HepG2 (cell line): ENCODE results near the gene SMIM44. TPM values are rescaled to one million over a fixed set of nuclear protein-coding genes. Genes with fewer than 3 reads are reported as not detected.

ENCODE experiments used
- KMT2B ChIP-seq: IDR thresholded peaks from 2 replicates; pipeline ENCODE4 v1.6.1; 2016; ENCODE audit warnings: missing genetic modification reagents, missing compliant biosample characterization
- RAD21 ChIP-seq: fragments of 450-650 bp; formaldehyde crosslinking; IDR thresholded peaks from 2 replicates; pipeline ENCODE4 v1.5.0; 2020; ENCODE audit warnings: mild to moderate bottlenecking
- SOX5 ChIP-seq: IDR thresholded peaks from 2 replicates; pipeline ENCODE4 v1.6.1; 2016; ENCODE audit warnings: borderline replicate concordance
- SP5 ChIP-seq: IDR thresholded peaks from 2 replicates; pipeline ENCODE4 v1.6.1; 2016; ENCODE audit warnings: low read depth, borderline replicate concordance
- TCF12 ChIP-seq, 2 experiments: fragments of 450-650 bp in 1 of 2; sonication (generic) in 1 of 2; formaldehyde crosslinking in 1 of 2; IDR thresholded peaks; 2 replicates each; pipeline versions ENCODE4 v1.6.1 to v1.8.0; 2017 to 2022; ENCODE audit warnings: antibody characterized with exemption in 1 of 2, mild to moderate bottlenecking in 1 of 2, missing genetic modification reagents in 1 of 2, moderate library complexity in 1 of 2
- ZBTB21 ChIP-seq: sonication (generic); formaldehyde crosslinking; IDR thresholded peaks from 2 replicates; pipeline ENCODE4 v1.4.0; 2020; ENCODE audit warnings: missing genetic modification reagents
- ZMYM3 ChIP-seq: sonication (generic); formaldehyde crosslinking; IDR thresholded peaks from 2 replicates; pipeline ENCODE4 v1.5.1; 2020; ENCODE audit warnings: mild to moderate bottlenecking, missing genetic modification reagents
- ZNF12 ChIP-seq: sonication (generic); formaldehyde crosslinking; IDR thresholded peaks from 2 replicates; pipeline ENCODE4 v1.5.0; 2020; ENCODE audit warnings: missing genetic modification reagents
- ZNF563 ChIP-seq: sonication (generic); formaldehyde crosslinking; IDR thresholded peaks from 2 replicates; pipeline ENCODE4 v1.8.0; 2022; ENCODE audit warnings: mild to moderate bottlenecking, moderate library complexity, missing genetic modification reagents
- polyA plus RNA-seq, 8 experiments: library from polyadenylated mRNA; depleted of rRNA in 3 of 8; stranded (reverse) in 7 of 8; unstranded in 1 of 8; fragments of >200 nt; fragmentation: Illumina TruSeq in 4 of 8; extraction: Trizol in 4 of 8; gene quantifications; 2 replicates each; pipeline versions ENCODE4 v1.2.1 to v1.2.3, GENCODE V29; 2011 to 2016; ENCODE audit warnings: low read depth in 4 of 8, missing spikeins in 1 of 8, mixed read lengths in 1 of 8; ENCODE audit not compliant: insufficient read depth in 1 of 8
- total RNA-seq, 5 experiments: library from RNA; depleted of rRNA; stranded (reverse); fragments of >200 nt; fragmentation: Illumina TruSeq; extraction: Trizol; gene quantifications; 2 replicates each; pipeline ENCODE4 v1.2.3, GENCODE V29; 2016; ENCODE audit warnings: low read depth in 1 of 5
- TF ChIP-seq, protein P1 (sequence below): sonication (generic); formaldehyde crosslinking; IDR thresholded peaks from 2 replicates; pipeline ENCODE4 v1.5.0; 2020; ENCODE audit warnings: mild to moderate bottlenecking, missing genetic modification reagents, borderline replicate concordance
- TF ChIP-seq, protein P2 (sequence below): sonication (generic); formaldehyde crosslinking; IDR thresholded peaks from 2 replicates; pipeline ENCODE4 v1.4.0; 2020; ENCODE audit warnings: mild to moderate bottlenecking, missing genetic modification reagents
- TF ChIP-seq, protein P3 (sequence below), 2 experiments: fragments of 450-650 bp in 1 of 2; sonication (generic) in 1 of 2; formaldehyde crosslinking in 1 of 2; IDR thresholded peaks; 2 replicates each; pipeline versions ENCODE4 v1.6.1 to v1.8.0; 2016 to 2022; ENCODE audit warnings: antibody characterized with exemption in 1 of 2, mild to moderate bottlenecking in 1 of 2, missing genetic modification reagents in 1 of 2
- TF ChIP-seq, protein P4 (sequence below): sonication (generic); formaldehyde crosslinking; IDR thresholded peaks from 2 replicates; pipeline ENCODE4 v1.5.1; 2020; ENCODE audit warnings: mild to moderate bottlenecking, missing genetic modification reagents, moderate library complexity

The SMIM44 gene
- total and polyA plus RNA-seq, 2 of the 13 experiments (the other 11 are each of a cell fraction or from before 2014, with no cell fraction given): not detected

DNA sequence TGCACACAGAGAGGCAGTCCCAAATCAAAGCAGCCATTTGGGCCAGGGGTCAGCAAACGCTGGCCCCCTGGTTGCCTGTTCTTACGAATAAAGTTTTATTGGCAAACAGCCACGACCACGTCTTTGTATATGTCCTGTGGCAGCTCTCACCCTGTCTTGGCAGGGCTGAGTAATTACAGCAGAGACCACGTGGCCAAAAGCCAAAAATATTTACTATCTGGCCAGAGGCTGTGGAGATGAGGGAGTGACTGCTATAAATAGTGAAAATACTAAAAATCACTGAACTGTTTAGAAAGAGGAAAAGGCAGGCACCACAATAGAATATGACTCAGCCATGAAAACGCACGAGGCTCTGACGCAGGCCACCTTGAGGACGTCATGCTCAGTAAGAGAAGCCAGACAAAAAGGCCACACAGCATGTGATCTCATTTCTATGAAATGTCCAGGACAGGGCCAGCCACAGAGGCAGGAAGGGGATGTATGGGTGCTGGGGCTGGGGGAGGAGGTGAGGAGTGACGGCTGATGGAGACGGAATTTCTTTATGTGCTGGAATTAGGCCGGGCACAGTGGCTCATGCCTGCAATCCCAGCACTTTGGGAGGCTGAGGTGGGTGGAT lies 32.3 kb downstream of the SMIM44 start (continued):
- TF ChIP-seq, protein P1, sequence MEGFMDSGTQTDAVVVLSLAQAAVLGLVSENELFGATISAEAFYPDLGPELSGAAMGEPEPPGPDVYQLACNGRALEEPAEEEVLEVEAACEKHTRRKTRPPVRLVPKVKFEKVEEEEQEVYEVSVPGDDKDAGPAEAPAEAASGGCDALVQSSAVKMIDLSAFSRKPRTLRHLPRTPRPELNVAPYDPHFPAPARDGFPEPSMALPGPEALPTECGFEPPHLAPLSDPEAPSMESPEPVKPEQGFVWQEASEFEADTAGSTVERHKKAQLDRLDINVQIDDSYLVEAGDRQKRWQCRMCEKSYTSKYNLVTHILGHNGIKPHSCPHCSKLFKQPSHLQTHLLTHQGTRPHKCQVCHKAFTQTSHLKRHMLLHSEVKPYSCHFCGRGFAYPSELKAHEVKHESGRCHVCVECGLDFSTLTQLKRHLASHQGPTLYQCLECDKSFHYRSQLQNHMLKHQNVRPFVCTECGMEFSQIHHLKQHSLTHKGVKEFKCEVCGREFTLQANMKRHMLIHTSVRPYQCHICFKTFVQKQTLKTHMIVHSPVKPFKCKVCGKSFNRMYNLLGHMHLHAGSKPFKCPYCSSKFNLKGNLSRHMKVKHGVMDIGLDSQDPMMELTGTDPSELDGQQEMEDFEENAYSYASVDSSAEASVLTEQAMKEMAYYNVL (CRISPR knock-in tag): no peak
- TF ChIP-seq RAD21 (CRISPR knock-in tag) (no peak), ZNF12 (CRISPR knock-in tag) (0 out of 2 replicates have a peak, but pooled peaks have one; percentile 58), SP5 (CRISPR knock-in tag) (no peak), TCF12 (IDR thresholded peaks at IDR 0.05) (no peak), TCF12 (CRISPR knock-in tag; IDR thresholded peaks at IDR 0.05) (no peak), ZMYM3 (CRISPR knock-in tag) (no peak), SOX5 (CRISPR knock-in tag) (no peak), ZNF563 (no peak), KMT2B (no peak), ZBTB21 (CRISPR knock-in tag) (peak; percentile 78; the same call in 1 of the 2 replicates)
- TF ChIP-seq, protein P2, sequence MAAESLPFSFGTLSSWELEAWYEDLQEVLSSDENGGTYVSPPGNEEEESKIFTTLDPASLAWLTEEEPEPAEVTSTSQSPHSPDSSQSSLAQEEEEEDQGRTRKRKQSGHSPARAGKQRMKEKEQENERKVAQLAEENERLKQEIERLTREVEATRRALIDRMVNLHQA (CRISPR knock-in tag): no peak
- TF ChIP-seq, protein P3, sequence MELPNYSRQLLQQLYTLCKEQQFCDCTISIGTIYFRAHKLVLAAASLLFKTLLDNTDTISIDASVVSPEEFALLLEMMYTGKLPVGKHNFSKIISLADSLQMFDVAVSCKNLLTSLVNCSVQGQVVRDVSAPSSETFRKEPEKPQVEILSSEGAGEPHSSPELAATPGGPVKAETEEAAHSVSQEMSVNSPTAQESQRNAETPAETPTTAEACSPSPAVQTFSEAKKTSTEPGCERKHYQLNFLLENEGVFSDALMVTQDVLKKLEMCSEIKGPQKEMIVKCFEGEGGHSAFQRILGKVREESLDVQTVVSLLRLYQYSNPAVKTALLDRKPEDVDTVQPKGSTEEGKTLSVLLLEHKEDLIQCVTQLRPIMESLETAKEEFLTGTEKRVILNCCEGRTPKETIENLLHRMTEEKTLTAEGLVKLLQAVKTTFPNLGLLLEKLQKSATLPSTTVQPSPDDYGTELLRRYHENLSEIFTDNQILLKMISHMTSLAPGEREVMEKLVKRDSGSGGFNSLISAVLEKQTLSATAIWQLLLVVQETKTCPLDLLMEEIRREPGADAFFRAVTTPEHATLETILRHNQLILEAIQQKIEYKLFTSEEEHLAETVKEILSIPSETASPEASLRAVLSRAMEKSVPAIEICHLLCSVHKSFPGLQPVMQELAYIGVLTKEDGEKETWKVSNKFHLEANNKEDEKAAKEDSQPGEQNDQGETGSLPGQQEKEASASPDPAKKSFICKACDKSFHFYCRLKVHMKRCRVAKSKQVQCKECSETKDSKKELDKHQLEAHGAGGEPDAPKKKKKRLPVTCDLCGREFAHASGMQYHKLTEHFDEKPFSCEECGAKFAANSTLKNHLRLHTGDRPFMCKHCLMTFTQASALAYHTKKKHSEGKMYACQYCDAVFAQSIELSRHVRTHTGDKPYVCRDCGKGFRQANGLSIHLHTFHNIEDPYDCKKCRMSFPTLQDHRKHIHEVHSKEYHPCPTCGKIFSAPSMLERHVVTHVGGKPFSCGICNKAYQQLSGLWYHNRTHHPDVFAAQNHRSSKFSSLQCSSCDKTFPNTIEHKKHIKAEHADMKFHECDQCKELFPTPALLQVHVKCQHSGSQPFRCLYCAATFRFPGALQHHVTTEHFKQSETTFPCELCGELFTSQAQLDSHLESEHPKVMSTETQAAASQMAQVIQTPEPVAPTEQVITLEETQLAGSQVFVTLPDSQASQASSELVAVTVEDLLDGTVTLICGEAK (IDR thresholded peaks at IDR 0.05): peak; percentile 93
- TF ChIP-seq, protein P3 (CRISPR knock-in tag; IDR thresholded peaks at IDR 0.05): peak; percentile 99
- TF ChIP-seq, protein P4, sequence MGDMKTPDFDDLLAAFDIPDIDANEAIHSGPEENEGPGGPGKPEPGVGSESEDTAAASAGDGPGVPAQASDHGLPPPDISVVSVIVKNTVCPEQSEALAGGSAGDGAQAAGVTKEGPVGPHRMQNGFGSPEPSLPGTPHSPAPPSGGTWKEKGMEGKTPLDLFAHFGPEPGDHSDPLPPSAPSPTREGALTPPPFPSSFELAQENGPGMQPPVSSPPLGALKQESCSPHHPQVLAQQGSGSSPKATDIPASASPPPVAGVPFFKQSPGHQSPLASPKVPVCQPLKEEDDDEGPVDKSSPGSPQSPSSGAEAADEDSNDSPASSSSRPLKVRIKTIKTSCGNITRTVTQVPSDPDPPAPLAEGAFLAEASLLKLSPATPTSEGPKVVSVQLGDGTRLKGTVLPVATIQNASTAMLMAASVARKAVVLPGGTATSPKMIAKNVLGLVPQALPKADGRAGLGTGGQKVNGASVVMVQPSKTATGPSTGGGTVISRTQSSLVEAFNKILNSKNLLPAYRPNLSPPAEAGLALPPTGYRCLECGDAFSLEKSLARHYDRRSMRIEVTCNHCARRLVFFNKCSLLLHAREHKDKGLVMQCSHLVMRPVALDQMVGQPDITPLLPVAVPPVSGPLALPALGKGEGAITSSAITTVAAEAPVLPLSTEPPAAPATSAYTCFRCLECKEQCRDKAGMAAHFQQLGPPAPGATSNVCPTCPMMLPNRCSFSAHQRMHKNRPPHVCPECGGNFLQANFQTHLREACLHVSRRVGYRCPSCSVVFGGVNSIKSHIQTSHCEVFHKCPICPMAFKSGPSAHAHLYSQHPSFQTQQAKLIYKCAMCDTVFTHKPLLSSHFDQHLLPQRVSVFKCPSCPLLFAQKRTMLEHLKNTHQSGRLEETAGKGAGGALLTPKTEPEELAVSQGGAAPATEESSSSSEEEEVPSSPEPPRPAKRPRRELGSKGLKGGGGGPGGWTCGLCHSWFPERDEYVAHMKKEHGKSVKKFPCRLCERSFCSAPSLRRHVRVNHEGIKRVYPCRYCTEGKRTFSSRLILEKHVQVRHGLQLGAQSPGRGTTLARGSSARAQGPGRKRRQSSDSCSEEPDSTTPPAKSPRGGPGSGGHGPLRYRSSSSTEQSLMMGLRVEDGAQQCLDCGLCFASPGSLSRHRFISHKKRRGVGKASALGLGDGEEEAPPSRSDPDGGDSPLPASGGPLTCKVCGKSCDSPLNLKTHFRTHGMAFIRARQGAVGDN (CRISPR knock-in tag): no peak
